NCI-H2029 treated with DMSO at 0.1 percent for 48 hours (cell line): ENCODE data around the gene CADPS2.
A peak's percentile ranks its signal among the peaks of the same experiment; 100 is the strongest.
"Not testable (repeated sequence)": the region's sequence is repeated elsewhere in the genome, so short reads cannot be mapped to it uniquely, and the experiment has no call there.

Experiments
- DNase-seq: peaks from one replicate; lab custom pipeline; 2025; lab: John Stamatoyannopoulos, UW

Gene CADPS2

DNA sequence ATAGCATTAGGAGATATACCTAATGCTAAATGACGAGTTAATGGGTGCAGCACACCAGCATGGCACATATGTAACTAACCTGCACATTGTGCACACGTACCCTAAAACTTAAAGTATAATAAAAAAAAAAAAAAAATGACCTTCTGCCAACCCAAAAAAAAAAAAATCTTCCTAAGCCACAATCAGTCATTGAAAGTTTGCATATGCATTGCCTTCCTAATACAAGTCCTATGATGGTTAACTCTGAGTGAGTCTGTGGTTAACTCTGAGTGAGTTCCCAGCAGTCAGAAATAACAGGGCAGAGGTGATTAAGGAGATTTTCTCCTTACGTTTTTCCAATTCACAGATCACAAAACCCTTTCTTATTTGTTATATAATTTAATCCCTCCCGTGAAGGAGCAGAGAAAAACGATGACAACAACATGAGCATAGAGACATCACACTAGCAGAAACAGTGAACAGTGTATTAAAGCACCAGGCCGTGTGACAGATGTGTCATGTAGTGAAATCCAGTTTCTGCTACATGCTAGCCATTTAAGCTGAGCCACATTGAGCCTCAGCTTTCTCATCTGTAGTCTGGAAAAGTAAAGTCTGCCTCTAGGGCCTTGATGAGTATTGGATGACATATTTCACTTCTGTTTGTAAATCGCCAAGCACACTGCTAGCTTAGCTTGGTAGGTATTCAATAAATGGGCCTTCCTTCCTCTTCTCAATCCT lies 176.2 kb downstream of the CADPS2 start:
- no peak for DNase-seq

DNA sequence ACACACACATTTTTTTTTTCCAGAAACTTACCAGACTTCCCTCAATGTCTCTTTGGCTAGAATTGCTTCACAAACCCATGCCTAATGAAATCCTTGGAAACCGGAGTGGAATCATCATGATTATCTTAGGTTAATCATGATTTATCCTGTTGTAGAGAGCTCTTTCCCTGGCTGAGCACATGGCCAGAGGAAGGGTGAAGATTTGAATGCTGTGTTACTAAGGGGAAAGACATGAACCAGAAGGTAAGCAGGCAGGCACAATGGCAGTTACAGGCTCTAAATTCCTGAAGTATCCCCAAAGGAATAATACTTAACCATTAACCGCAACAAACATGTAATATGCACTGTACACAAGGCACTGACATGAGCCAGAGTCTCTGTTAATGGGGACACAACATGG lies 179.4 kb downstream of the CADPS2 start:
- DNase-seq: no peak

DNA sequence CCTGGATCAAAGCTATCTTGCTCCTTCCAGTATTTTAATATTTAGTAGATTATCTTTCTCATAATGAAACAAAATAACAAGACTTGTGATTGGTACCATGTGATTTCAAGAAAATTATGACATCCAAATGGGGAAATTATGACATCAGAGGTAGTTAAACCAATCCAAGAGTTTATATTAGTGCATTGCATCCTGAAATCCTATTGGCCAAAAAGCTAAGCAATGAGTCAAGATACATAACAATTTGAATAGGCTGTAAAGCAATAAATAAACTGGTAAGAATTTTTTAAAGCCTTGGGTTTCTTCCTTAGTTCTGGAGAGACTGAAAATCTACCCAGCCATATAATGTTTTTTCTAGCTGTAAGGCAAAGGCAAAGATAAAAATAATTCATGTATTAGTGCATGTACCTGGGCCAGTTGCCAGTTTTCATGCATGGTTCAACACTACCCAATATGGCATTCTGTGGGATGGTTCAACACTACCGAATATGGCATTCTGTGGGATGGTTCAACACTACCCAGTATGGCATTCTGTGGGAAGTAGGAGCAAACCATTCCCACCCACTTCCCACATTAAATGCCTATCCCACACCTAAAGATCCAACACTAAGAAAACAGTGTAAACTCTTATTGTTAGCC lies 183.3 kb downstream of the CADPS2 start, which contains the start of gene RNF148:
Gene RNF148 (minus strand): TSS at position 51 of the 639 bp plus-strand sequence. CDS start 172 bp downstream, outside the sequence.
- no peak for DNase-seq

DNA sequence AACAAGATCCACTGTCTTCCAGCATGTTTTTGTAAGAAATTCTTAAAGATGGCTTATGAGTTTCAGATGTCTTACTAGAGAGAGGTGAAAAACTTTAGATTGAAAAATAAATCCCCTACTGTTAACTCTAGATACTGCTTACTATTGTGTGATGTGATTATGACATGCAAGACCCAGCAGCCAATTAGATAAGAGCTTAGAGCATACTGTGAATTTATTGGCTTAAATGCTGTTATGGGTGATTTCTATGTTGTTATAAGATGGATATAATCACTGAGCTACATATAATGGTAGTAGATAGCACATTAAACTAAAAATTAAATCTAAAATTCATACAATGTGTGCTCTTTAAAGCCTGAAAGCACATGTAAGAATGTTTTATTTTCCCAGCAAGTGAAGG lies 187.2 kb downstream of the CADPS2 start, which contains the start of gene RNF133:
Gene RNF133 (minus strand): TSS at position 101 of the 400 bp plus-strand sequence. CDS start 199 bp downstream, outside the sequence.
- DNase-seq: no peak

DNA sequence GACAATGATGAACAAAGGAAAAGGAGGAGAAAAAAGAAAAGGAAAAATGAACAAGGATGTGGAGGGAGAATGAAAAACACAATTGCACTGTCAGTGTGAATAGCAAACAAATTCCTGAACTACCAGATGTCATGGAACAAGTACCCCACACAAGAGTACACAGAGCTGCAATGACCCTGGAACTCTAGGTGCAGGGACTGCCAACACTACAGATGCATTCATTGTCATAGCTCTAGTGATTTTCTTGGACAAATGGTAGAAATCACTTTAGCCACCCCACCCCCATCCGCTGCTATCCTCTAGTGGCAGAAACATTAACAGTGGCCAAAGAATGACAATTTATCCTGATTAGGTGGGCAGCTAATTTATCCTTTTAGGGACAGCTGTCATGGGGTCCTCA lies 190.4 kb downstream of the CADPS2 start:
- DNase-seq: no peak

DNA sequence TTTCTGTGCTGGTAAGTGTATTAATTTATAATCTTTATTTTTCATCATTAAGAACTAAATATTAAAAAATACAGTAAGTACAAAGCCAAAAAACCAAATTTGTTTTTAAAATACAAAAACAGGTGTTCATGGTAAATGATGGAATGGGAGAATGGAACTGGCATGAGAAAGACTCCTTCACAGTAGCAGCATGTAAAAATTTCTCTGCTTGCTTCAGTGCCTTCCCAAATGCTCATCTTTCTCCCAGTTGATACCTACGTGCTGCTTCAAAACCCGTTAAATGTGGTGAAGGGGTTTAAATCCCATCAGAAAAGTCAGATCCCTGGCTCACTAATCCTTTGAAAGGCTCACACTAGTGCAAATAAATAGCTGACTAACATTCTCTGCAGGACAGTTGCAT lies 191.6 kb downstream of the CADPS2 start:
- DNase-seq: no peak

DNA sequence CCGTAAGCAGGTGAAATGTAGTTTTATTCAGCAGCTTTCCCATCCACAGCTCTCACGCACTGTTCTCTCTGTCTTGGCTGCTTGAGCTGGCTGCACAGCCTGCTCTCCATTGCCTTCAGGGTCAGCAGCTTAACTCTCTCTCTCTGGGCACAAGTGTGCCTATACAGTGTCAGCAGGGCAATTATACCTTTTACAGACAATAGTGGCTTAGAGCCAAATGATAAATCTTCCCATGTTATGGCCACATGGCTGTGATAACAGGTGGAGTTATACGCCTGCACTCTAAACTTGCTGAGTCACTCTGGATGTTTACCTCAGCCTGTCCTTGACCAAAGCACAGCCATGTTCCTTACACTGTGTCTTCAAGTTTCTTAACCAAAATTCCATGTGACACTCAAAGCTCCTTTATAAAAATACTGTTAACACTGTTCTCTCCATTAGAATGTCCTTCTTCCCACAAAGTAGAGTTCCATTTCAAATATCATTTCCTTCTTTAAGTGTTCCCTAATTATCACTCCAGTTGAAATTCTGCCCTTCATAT lies 193.4 kb downstream of the CADPS2 start:
- no peak for DNase-seq

DNA sequence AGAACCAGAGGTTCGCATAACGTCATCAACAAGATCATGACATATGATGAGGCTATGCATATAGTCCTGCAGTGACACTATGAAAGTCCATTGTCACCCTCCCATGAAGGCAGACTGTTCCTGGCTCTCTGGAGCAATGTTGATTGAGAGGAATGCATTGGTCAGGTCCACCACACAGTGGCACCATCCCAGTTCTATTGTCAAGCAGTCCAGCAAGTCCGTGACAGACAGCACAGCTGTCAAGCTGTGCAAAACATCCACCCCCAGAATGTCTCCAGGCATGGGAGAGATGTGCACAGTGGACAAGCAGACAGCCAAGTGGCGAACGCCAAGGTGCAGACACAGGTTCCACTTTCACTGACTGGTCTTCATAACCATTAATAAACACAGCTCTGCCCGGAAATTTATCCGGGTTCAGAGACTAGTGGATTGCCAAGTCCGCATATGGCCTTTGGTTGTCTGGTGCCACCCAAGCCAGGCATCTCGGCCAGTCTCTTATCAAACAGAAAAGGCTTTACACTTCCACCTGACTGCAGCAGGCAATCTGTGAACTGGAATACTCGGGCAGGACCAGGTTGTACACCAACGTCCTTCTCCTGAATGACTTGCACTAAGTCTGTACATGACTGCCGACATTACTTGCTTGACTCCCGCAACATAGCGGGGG lies 194.6 kb downstream of the CADPS2 start:
- DNase-seq: no peak

DNA sequence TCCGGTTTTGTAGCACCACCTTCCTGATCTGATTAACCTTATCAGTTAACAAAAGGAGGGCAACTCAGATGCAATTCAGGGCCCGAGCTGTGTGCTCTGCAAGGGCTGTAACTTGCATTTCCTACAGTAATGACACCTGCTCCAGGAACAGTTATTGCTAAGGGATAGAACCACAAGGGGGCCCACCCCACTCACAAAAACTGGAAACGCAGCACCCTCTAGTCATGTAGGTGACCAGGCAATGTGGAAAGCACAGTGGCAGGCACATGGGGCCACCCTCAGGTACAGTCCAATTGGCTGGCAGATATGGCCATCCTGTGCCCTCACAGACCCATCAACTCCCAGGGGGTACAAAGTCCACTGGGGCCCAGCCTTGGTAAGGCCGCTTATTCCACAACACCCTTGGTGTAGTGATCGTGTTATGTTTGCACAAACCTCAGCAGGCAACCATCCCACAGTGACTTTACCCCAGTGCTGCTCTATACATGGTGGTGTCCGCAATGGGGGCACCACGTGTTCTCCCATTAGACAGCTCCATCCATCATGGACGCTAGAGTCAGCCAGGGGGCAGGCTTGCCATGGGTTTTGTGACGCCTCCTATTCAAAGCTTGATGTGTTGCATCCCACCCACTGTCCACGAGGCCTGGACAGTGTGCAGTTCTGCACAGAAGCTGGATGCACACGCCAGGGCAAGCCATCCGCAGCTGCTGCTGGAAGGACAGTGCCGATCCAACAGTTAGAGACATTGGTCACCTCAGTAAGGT lies 196.7 kb downstream of the CADPS2 start:
- DNase-seq: no peak

DNA sequence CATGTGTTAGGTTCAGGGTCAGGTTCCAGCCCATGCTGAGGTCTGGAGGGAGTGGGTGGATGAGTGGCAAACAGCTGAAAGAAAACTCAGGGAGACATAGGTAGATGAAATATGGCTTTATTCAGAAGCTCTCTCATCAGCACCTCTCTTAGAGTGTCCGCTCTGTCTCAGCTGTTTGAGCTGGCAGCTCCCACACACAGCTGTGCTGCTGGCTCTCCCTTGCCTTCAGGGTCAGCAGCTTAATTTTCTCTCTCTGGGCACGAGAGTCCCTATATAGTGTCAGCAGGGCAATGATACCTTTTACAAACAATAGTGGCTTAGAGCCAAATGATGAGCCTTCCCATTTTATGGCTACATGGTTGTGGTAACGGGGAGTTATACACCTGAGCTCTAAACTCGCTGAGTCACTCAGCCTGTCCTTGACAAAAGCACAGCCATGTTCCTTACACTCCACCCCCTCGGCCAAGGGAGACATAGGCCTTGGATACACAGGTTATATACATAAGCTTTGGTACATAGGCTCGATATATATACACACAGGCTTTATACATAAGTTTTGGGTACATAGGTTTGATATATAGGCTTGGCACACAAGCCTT lies 197.8 kb downstream of the CADPS2 start:
- no peak for DNase-seq

DNA sequence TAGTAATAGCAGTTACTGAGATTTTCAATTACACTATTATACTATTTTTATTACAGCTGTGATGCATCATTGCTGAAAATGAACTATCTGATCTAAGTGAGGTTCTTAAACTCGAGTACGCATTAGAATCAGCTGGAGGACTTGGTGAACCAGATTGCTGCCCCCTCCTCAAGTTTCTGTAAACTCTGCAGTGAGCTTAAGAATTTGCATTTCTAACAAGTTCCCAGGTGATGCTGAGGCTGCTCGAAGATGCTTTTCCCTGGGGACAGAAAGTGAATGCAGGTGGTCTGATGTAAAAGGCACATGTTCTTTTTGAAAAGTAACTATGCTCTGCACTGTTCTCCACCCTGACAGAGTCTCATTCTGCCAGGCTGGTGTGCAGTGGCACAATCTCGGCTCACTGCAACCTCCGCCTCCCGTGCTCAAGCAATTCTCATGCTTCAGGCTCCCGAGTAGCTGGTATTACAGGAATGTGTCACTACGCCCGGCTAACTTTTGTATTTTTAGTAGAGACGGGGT lies 199.8 kb downstream of the CADPS2 start:
- DNase-seq: no peak

DNA sequence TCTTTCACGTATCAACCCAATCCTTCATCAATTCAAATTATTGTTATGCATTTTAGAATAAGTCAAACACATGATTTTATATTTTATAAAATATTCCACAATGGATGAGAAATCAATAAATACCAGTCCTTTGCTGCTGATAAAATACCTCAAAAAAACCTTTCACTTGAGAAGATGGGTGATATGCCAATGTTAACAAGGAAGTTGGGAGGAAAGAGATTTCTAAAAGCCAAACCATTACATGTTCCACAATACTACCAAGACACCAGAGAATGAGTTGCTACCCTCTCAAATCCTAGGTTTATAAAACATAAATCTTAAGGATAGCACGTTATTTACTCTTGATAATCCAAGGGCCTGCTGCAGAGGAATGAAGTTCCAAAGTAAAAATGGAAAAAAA lies 201.8 kb downstream of the CADPS2 start:
- no peak for DNase-seq

DNA sequence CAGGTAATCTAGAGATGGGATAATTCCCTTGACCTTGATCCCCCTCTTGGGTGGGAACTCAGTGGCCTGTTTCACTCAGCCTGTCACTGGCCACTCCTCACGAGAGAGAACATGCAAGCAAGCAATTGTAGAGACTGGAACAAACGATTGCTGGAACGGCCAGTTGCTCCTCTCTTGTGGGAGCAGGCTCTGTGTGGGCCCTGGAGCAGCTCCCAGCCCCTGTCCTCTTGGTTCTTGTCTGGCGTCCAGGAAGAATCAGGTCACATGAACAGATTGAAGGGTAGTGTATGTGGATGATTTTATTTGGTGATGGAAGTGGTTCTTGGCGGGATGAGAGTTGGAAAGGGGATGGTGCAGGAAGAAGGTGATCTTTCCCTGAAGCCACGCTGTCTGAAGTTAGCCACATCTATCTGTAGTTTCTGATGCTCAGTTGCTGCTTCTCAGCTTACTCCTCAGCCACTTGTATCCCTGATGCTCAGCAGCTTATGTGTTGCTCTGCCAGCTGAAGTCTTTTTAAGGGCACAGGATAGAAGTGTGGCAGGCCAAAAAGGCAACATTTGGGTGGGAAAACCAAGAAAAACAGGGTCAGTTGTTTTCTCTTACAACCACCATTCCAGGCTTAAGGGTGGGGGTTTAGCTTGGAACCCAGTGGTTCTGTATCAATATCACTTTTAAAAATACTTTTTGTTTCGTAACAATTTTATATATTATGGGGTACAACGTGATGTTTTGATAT lies 203.3 kb downstream of the CADPS2 start:
- no peak for DNase-seq

DNA sequence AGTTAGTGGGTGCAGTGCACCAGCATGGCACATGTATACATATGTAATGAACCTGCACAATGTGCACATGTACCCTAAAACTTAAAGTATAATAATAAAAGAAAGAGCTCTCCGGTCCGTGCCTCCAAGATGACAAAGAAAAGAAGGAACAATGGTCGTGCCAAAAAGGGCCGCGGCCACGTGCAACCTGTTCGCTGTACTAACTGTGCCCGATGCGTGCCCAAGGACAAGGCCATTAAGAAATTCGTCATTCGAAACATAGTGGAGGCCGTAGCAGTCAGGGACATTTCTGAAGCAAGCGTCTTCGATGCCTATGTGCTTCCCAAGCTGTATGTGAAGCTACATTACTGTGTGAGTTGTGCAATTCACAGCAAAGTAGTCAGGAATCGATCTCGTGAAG lies 205.1 kb downstream of the CADPS2 start:
- not testable (repeated sequence) for DNase-seq

DNA sequence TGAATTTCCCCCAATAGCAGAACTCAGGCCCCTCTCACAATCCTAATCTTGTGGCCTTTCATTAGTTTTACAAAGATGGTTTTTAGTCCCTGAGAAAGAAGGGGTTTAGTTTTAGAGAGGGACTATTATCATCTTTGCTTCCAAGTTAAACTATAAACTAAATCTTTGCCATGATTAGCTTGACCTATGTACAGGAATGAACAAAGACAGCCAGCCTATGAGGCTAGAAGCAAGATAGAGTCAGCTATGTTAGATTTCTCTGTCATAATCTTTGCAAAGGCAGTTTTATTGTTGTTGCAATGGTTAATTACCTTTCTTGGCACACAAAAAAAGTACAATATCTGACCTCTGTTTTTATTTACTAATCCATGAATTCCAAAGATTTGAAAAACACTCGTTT lies 206.4 kb downstream of the CADPS2 start:
- DNase-seq: no peak

DNA sequence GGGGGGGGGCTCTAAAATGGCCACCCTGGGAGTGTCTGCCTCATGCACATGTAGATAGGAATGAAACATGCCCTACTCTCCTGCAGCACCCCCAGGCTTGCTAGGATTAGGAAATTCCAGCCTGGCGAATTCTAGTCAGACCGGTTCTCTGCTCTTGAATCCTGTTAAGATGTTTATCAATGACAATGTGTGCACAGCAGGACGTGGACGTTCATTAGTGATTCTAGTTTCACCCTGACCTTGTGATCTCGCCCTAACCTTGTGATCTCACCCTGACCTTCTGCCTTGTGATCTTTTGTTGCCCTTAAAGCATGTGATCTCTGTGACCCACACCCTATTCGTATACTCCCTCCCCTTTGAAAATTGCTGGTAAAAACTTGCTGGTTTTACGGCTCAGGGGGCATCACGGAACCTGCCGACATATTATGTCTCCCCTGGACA lies 207.0 kb downstream of the CADPS2 start:
- DNase-seq: peak; percentile 52

DNA sequence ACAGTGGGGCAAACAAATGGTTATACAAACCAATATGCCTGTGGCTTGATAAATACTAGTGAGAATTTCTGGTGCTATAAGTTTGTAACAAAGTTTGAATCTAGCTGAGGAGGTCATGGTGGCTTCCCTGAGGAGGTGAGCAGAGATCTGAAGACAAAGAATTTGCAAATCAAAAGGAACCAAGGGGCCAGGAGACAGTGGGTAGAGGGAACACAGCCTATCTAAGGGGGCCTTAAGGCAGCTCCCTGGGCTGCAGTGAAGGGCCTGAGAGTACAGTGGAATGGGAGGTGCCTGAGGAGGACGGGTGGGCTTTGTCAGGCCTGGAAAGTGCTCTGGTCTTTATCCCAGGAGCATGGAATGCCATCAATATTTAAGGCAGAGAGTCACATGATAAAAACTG lies 209.1 kb downstream of the CADPS2 start:
- DNase-seq: no peak

DNA sequence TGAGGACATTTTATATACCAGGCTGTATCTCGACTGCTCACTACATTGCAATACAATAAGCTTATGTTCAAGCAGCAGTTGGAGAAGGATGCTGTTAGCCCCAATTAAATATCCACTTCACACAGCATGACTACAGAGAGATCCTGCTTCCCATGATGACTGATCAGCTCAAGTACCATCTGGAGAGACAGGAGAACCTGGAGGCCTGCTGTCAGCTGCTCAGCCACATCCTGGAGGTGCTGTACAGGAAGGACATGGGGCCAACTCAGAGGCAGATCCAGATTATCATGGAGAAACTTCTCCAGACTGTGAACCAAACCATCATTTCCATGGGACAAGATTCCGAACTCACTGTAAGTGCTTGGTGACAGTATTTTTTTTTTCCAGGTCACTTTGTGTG lies 209.8 kb downstream of the CADPS2 start:
- DNase-seq: peak; percentile 85

DNA sequence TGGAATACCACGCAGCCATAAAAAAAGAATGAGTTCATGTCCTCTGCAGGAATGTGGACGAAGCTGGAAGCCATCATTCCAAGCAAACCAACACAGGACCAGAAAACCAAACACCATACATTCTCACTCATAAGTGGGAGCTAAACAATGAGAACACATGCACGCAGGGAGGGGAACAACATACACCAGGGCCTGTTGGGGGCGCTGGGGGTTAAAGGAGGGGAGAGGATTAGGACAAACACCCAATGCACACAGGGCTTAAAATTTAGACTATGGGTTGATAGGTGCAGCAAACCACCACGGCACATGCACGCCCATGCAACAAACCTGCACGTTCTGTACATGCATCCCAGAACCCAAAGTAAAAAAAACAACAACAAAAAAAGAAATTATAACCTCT lies 210.6 kb downstream of the CADPS2 start:
- no peak for DNase-seq

DNA sequence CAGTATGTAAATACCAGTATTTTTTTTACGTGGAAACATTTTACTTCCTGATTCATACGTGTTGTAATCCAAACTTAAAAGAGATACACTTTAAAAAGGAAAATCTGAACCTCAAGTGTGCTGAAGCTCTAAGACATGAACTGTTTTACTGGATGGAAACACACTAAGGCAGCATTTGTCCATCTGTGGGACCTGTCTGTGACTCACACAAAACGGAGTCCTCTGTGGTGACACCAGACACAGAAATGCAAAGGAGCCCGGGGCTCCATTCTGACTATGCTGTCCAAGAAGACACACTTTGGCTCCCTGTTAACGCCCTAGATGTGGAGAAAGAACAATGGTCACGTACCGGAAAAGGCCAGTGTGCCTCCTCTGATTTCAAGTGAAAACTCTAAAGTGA lies 211.2 kb downstream of the CADPS2 start:
- DNase-seq: no peak

DNA sequence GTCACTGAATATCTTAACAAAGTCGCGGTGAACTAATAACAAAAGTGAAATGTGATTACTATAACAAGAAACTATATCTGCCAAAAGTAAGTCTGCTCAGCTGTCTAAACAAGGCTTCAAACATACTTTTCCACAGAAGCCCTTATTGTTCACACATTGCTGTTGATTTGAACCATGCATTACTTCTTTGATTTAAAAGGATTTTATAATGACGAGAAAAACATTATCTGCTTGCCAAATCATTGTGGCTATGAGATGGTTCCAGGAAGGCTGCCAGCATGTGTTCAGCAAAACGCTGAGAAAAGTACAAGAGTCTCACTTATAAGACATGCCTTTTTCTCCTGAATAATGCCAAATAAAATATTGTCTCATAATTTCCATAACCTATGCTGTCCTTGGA lies 211.8 kb downstream of the CADPS2 start:
- peak; percentile 86 for DNase-seq
